HG02610 (cell line): ENCODE data around the gene DPYSL3.
"Not testable (repeated sequence)": the region's sequence is repeated elsewhere in the genome, so short reads cannot be mapped to it uniquely, and the experiment has no call there.

Experiments
- ATAC-seq: cut with Tn5 transposase; IDR thresholded peaks from one replicate; pipeline ENCODE4 v1.9.1; 2021; ENCODE audit warnings: mild to moderate bottlenecking, moderate library complexity; ENCODE audit not compliant: unreplicated experiment

Gene DPYSL3

DNA sequence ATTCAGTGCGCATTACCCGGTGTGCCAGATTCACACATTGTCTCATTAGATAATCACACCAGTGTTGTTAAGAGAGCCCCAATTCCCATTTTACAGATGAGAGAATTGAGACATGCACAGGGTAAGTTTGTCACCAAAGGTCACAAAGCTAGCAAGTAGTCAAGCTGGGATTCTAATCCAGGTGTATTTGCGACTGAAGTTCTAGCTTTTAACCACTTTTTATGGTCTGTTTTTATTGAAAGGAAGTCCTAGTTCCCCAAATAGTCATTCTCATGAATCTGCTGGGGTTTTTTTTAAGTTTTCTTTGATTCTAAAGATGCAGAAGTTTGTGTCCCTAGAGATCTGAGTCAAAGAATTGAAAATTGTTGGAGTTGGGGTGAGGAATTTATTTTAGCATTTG is 136.5 kb downstream of the DPYSL3 start:
- ATAC-seq, result no peak

DNA sequence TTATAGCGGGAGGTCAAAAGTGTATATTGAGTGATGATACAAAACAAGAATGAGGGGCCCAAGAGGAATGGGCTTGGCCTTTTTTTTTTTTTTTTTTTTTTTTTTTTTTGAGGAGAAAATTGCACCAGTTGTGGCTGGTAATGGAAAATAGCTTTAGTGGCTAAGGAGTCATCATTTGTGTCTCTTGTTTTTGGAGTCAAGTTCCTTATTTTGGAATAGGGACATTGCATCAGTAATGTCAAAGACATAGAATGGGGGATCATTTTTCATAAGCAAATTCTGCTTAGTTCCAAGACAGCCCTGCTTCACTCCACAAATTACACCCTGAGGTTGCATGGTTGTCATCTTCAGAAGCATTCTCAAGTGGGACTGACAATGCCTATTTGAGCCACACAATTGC is 137.7 kb downstream of the DPYSL3 start:
- ATAC-seq, result no peak

DNA sequence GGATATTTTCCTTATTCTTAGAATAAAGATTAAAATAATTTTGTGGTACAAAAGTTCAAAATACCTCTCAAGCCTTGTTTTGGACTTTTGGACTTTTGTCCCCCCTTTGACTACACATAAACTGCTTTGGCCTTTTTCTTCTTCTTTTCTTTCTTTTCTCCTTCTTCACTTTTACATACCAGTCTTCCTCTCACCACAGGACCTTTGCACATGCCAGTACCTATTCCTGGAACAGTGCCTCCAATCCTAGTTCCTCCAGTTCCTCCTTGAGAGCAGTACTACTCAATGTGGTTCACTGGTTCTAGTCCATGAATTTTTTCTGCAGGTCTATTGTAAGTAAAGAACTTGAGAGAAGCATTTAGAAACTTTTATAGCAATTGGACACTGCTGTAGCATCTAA is 138.6 kb downstream of the DPYSL3 start:
- no peak for ATAC-seq

DNA sequence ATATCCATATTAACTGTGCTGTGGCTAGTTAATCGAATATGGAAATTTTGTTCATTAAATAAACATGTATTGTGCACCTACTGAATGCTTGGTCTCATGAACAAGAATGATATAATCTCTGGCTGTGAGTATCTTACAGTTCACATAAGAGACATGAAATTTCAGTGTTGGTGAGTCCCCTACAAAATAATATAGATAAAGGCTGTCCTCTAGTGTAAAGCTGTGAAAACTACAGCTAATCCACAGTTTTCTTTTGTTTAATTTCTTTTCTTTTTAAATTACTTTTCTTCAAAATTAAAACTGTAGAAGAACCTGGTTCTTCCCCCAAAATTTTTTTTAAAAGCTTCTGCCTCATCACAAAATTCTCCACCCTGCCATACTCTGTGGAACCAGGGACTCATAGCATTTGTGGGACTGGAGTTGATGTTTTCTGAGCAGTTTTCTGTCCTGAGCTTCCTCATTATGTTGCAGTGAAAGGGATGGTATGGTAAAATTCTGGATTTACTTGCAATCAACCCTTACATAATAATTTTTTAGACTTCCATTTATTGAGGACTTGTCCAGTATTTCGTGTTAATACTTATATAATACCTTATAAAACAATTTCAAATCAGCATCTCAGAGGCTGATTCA is 140.0 kb downstream of the DPYSL3 start:
- ATAC-seq, result no peak

DNA sequence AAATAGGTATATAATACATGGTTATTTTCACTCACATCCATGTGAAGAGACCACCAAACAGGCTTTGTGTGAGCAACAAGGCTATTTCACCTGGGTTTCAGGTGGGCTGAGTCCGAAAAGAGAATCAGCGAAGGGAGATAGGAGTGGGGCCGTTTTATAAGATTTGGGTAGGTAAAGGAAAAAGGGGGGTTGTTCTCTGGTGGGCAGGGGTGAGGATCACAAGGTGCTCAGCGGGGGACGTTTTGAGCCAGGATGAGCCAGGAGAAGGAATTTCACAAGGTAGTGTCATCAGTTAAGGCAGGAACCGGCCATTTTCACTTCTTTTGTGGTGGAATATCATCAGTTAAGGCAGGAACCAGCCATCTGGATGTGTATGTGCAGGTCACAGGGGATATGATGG is 142.5 kb downstream of the DPYSL3 start:
- not testable (repeated sequence) for ATAC-seq

DNA sequence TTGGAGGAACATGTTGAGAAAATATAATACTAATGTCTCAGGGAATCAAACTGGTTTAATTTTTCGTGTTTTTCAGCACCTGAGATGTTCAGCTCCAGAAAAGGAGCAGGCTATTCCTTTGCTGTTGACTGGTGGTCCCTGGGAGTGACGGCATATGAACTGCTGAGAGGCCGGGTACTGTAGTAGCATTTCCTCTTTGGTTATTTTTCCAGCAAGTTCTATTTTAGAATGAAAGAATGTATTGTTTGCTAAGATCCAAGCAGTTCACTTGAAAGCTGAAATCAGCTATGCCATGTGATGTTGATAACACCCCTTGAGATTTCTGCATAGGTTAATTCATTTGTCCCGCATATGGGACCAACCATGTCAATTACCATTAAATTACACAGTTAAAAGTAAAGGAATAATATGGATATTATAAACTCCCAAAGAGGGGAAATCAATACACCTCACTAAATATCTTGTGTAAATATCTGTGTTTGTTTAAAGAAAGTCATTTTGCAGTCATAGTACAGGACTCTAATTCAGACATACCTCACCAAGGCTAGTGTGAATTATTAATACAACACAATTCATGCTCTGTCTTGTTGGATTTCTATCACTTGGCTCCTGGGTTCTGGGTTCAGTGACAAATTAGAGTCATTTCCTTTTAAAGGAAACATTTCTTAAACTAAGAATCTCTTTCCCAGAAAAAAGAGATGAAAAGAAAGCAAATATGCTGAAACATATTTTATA is 148.3 kb downstream of the DPYSL3 start:
- no peak for ATAC-seq

DNA sequence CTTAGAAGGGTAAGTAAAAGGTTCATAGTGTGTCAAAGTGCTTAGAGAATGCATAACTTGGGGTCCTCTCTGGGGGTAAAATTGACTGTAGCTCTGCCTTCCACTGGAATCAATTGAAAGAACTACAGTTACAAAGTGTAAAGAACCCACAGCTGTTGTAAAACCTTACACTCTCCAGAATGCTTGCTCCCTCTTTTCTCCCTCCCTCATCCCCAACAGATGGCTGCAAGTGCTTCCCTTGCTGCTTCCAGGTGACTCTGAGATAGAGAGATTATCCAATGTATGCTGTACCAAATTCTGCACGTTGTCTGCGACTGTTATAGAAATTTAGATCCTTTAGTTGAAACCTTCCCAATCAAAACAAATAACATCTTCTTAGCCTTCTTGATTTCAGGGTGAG is 149.1 kb downstream of the DPYSL3 start:
- no peak for ATAC-seq

DNA sequence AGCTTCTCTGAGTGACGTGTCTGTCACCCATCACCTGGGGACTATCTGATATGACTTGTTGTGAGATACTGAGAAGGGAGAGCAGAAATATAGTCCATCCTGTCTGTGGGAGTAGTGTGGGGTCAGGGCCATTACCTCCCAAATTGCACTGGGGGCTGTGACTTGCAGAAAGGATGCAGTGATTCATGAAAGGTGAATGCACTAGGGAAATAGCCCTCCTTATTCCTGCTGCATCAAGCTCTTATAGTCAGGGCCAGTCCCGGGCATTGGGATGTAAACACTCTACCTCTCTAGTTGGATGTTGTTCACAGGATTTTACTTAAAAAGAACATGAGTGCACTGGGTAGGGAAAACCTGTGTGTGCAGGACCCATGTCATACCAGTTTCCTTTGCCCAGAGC is 150.3 kb downstream of the DPYSL3 start:
- ATAC-seq, result no peak

DNA sequence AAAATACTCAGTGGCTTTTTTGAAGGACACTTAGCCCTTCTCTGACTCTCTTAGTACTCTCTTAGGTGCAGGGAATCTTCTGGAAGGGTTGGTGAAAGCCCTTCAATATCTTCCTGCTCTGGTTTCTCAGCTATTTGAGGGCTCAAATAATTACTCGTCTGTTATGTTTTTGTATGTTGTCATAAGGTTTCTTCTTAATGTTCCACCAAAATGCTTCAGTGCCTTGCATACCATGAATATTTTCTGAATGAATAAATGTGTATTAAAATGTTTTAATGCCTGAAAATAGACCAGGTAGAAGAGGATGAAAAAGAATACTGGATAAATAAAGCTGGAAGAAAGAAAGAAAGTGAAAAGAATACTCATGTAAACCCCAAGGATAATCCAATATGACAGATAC is 150.8 kb downstream of the DPYSL3 start:
- no peak for ATAC-seq

DNA sequence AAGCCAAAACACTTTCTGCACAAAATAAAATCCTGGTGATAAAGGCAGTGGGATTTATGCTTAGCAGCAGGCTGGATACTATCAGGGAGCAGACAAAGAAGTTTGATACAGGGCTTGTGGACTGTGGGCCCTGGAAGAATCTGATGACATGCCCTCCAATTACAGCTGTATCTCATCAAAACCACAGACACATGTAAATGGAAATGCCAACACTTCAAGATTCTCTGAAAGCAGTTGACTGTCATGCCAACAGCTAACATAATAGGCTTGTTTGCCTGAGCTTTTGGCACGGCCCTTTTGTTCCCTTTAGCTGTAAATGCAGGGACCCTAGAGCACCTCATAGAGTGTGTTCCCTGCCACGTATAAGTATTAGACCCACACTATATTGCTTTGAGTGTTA is 160.6 kb downstream of the DPYSL3 start:
- no peak for ATAC-seq

DNA sequence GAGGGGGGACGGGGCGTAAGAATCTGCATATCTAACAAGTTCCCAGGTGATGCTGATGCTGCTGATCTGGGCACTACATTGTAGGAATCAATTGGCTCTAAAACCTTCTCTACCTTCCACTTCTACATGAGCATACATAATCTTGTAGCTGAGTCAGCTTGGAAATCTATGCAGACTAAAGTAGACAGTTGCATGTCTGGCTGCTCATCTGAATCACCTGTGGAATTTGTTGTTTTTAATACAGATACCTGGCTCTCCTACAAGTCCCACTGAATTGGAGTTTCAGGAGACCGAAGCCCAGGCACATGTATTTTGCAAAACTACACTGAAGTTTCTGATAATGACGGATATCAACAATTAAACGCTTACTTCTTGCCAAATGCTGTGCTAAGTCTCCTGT is 161.4 kb downstream of the DPYSL3 start:
- ATAC-seq, result no peak

DNA sequence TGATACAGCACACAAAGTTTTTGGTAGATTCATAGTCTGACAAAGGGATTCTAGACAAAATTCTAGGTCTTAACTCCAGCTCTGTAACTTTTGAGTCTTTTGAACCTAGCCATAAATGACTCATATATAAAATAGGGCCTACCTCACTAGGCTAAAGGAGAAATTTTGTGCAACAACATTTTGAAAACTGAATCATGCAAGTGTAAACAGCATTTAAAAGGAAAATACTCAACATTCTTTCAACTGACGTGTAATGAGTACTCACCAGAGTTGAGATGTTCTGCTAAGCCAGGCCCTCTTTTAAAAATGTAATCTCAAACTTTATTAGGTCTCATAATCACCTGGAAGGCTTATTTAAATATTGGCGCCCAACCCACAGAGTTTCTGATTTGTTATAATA is 161.8 kb downstream of the DPYSL3 start:
- no peak for ATAC-seq

DNA sequence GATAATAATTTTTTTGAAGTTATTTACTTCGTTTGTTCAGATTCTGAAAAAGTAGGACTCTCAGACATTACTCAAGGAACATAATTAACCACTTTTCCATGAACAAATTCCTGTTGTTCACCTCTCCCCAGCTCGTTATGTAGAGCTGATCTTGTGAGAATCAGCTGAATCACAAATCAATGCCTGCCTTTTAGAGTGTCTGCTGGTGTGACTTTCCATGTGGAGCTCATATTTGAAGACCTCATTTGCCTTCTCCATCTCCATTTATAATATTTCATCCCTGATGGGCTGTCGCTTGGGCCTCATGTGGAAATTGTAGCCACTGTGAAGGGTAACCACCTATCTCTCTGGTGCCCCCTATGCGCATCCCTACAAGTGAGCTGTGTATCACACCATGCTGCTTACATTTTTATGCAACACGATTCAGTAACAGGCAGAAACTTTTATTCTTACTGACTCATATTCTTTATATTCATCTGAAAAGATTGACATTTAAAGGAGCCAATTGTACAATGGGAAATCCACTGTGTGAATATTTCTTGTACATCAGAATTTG is 163.8 kb downstream of the DPYSL3 start:
- no peak for ATAC-seq

DNA sequence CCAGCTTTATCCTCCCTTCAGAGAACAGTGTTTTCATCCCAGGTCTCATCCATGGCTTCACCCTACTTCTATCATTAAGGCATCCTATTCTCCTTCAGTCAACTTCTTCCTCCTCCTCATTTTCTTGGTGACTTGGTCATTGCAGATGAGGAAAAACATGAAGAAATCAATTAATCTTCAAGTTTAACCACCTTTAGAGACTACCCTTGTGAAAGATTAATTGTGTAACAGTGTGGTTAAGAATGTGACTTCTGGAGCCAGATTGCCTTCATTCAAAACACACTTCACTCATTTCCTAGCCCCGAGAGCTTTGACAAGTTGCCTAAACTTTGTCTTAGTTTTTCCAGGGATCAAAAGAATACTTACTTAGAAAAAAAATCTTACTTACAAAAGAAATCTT is 165.0 kb downstream of the DPYSL3 start:
- ATAC-seq, result no peak

DNA sequence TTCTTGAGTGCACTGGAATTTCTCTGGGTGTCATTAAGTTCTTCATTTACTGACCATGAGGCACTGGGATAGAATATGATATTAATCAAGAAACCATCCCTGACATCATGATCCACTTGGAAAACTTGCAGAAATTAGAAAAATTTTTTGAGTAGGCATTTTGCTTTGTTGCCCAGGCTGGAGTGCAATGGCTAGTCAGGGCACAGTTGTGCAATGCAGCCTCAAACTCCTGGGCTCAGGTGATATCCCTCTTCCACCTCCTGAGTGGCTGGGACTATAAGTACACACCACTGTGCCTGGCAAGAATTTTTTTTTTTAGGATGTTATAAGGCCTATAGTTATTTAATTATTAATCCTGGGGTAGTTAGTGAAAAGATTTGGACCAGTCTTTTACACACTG is 168.5 kb downstream of the DPYSL3 start:
- ATAC-seq, result no peak

DNA sequence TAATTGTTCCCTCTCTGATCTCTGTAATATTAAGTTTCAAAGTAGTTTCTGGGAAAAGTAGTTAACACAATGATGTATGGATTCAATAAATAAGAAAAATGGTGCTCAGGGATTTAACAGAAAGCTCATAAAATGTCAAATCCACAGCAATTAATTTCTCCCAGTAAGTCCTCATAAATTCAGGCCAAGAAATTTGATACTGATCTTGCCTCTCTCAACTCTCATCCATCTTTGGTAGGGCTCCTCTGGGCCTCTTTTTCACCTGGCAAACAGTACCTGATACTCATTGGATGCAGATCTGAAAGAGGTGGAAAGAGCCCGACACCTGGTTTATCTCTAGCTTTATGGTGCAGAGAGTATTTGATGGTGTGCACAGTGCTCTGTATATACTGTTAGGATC is 168.9 kb downstream of the DPYSL3 start:
- no peak for ATAC-seq
